Hippocampal formation (tissue), 2 donors: ENCODE results near the gene TP73.

Experiments used
- DNase-seq, 2 donors: peaks; one replicate each; lab custom pipeline; 2025; lab: John Stamatoyannopoulos, UW

Gene TP73

GRCh38 chr1:3729594-3730542, 77.6 kb downstream of the TP73 start:
- no peak for DNase-seq

DNA sequence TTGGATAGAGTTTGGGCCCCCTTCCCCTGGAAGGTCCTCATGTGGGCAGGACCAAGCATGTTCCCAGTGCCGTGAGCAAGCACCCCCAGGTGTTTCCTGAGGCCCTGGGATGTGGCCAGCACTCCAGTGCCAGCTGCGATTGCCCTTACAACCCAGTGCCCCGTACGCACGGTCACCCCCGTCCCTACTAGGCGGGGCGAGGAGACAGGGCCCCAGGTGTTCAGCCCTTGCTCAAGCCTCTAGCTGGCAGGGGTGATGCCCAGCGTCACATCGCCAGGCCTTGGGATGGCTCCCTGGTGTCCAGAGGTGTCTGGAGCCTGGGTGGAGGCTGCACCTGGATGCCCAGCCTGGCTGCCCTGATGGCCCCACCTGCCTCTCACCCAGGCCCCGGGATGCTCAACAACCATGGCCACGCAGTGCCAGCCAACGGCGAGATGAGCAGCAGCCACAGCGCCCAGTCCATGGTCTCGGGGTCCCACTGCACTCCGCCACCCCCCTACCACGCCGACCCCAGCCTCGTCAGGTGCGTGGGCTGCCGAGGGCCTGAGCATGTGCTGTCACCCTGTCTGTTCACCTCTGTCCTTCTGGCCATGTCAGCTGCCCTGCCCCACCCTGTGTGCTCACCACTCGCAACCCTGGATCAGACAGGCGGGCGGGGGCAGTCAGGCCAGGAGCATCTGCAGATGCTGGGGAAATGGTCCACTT, 78.4 kb downstream of the TP73 start:
- no peak for DNase-seq

- DNase-seq: peak in 1 of 2 donors; percentile 41
Measured at GRCh38 chr1:3731583-3732433, 79.5 kb downstream of the TP73 start.

GRCh38 chr1:3732434-3733093, 80.2 kb downstream of the TP73 start:
- no peak for DNase-seq

DNA sequence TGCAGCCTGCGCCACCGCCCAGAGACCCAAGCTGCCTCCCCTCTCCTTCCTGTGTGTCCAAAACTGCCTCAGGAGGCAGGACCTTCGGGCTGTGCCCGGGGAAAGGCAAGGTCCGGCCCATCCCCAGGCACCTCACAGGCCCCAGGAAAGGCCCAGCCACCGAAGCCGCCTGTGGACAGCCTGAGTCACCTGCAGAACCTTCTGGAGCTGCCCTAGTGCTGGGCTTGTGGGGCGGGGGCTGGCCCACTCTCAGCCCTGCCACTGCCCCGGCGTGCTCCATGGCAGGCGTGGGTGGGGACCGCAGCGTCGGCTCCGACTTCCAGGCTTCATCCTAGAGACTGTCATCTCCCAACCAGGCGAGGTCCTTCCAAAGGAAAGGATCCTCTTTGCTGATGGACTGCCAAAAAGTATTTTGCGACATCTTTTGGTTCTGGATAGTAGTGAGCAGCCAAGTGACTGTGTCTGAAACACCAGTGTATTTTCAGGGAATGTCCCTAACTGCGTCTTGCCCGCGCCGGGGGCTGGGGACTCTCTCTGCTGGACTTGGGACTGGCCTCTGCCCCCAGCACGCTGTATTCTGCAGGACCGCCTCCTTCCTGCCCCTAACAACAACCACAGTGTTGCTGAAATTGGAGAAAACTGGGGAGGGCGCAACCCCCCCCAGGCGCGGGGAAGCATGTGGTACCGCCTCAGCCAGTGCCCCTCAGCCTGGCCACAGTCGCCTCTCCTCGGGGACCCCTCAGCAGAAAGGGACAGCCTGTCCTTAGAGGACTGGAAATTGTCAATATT, 81.0 kb downstream of the TP73 start:
- no peak for DNase-seq

DNA sequence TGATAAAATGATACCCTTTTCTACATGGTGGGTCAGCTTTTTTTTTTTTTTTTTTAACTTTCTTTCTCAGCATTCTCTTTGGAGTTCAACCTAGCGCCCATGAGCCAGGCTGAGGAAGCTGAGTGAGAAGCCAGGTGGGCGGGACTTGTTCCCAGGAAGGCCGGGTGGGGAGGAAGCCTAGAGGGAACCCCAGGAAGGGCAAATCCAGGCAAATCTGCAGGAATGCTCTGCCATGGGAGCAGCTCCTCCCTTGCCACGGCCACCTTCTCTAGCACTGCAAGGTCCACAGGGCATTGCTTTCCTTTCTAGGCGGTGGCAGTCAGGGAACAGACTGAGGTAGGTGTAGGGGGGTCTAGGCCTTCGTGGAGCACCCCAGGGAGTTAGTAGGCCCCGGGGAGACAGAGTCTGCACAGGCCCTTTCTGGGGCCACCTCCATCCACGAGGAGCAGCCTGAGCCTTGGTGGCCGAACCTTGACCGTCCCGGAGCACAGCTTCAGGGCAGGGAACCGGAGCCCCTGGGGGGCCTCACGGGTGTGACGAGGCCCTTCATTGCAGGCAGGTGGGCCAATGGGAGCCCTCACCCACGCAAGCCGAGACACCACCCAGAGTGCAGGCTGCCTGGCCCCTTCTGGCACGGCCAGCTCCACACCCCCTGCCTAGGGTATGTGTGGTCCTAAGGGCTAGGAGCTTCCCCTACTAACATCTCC, 81.7 kb downstream of the TP73 start:
- no peak for DNase-seq

DNA sequence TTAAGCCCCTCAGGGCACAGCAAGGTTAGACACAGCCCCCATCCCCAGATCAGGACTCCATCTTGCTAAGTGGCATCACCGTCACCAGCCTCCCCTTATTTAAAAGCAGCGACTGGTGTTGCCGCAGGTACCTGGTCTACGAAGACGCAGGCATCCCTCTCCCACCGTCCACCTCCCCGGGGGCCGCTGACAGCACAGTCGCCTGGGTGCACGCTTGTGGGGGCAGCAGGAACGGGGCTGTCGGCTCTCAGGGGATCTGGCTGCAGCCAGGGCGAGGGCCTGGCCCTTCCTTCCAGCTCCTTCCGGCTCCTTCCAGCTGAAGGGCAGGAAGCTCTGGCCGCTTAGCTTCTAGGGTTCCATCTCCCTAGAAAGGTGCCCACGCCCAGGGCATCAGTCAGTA, 82.3 kb downstream of the TP73 start:
- DNase-seq: no peak

GRCh38 chr1:3735027-3735681, 82.8 kb downstream of the TP73 start:
- no peak for DNase-seq

- DNase-seq: no peak
Measured at GRCh38 chr1:3735688-3736087, 83.4 kb downstream of the TP73 start.

- DNase-seq: no peak
Measured at GRCh38 chr1:3736131-3736561, 83.8 kb downstream of the TP73 start.

- no peak for DNase-seq
Measured at GRCh38 chr1:3736708-3737107, 84.4 kb downstream of the TP73 start.

DNA sequence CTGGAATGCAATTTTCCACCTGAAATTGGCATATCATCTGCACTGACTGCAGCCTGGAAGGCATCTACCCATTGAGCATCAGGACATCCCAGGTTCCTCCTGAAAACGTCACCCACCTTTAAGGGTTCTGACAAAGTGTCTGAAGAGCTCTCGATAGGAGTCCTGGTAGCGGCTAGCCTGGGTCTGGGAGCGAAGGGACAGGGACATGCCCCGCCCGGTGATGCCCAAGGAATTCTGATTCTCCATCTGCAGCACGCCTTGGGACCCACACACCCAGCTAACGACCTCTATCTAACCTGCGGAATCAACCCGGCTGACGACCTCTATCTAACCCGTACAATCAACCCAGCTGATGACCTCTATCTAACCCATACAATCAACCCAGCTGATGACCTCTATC, 86.6 kb downstream of the TP73 start:
- no peak for DNase-seq

DNA sequence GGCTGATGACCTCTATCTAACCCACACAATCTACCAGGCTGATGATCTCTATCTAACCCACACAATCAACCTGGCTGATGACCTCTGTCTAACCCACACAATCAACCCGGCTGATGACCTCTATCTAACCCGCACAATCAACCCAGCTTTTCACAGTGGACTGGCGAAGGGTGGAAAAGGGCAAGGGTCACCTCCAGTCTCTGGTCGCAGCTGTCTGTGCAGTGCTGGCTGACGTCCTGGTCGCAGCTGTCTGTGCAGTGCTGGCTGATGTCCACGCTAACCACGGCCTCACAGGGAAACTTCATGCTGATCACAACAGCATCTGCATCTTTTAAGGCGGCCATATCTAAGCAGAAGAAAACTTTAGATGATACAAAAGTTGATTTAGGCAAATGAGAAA, 87.7 kb downstream of the TP73 start:
- DNase-seq: no peak

DNA sequence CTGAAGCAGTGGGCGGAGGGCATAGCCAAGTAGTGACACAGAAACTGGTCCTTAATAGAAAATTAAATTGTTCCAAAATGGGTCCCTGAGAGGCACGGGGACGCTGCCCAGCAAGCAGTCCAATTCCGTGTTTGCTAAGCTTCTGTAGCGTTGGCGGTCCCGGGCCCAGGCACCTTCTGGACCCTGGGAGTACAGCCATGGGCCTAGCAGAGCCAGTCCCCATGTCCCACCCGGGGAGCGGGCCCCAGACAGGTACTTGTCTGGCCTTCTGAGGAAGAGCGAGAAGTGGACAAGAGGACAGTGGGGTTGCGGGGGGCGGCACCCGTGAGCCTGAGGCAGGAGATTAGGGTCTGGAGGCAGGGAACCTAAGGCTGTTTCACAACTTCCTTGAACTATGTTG, 88.4 kb downstream of the TP73 start:
- no peak for DNase-seq

- no peak for DNase-seq
Measured at GRCh38 chr1:3741566-3742438, 89.5 kb downstream of the TP73 start.

DNA sequence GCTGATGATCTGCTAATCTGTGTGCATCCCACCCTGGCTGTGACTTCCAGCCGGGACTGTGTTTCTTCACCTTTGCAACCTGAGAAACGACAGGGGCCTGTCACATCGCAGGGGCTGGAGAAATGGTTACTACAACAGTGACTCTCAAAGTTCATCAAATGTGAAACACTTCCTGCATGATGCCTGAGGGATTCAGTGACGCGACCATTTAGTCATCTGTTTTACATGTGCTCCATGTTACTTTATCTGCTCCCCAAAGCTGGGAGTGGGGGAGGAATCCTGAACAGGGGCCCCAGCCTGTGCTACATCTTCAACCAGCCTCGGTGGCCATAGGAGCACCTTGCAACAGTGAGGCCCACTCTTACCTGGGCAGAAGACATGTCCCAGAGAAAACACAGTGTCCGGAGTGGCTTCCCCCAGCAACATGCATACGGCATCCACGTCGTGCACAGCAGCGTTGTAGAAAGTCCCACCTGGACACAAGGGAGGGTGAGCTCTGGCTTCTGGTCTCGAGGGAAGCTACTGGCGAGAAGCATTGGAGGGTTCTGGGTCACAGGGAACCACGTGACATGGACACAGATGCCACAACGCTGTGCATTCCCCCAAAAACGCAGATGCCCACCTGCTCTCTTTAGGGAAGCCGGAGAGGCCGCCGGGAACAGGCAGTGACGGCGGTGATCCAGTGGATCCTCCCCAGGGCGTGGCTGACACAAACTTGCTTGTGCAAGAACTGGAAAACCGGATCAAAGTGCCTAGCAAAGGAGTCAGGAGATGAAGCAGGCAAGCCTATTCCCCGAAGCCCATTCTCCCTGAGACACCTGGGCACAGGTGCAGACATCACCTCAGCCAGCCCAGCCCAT, 90.4 kb downstream of the TP73 start:
- DNase-seq: no peak

GRCh38 chr1:3743421-3743820, 91.1 kb downstream of the TP73 start:
- no peak for DNase-seq

GRCh38 chr1:3743826-3744225, 91.5 kb downstream of the TP73 start:
- no peak for DNase-seq
